Neuronal stem cell (in vitro differentiated cells): ENCODE data around the gene SLX9.
A peak's percentile ranks its signal among the peaks of the same experiment; 100 is the strongest.

Experiments used
- DNase-seq: peaks from one replicate; pipeline ENCODE4 v3.0.0-alpha.2; 2013; ENCODE audit warnings: low spot score
- H2AFZ ChIP-seq: one replicate; pipeline ENCODE4 v1.6.1; 2013; ENCODE audit warnings: mild to moderate bottlenecking, low read length, inconsistent platforms
- H2AK5ac ChIP-seq: 2 replicates; pipeline ENCODE4 v1.6.1; 2013; ENCODE audit warnings: low read depth, mild to moderate bottlenecking, inconsistent platforms, low read length, moderate library complexity, mixed read lengths
- H2BK120ac ChIP-seq: 2 replicates; pipeline ENCODE4 v1.6.1; 2013; ENCODE audit warnings: low read depth, mild to moderate bottlenecking, inconsistent platforms, low read length, moderate library complexity, mixed read lengths
- H2BK12ac ChIP-seq: one replicate; pipeline ENCODE4 v1.6.1; 2013; ENCODE audit warnings: low read length, inconsistent platforms
- H2BK15ac ChIP-seq: 2 replicates; pipeline ENCODE4 v1.6.1; 2013; ENCODE audit warnings: mild to moderate bottlenecking, low read length, inconsistent platforms, mixed read lengths
- H2BK5ac ChIP-seq: one replicate; pipeline ENCODE4 v1.6.1; 2013; ENCODE audit warnings: inconsistent platforms, mild to moderate bottlenecking, low read length, moderate library complexity
- H3K14ac ChIP-seq: one replicate; pipeline ENCODE4 v1.6.1; 2013; ENCODE audit warnings: low read length, inconsistent platforms
- H3K18ac ChIP-seq: 2 replicates; pipeline ENCODE4 v1.6.1; 2013; ENCODE audit warnings: low read length, inconsistent platforms
- H3K23ac ChIP-seq: 2 replicates; pipeline ENCODE4 v1.6.1; 2013; ENCODE audit warnings: low read depth, mild to moderate bottlenecking, mixed read lengths, low read length, inconsistent platforms; ENCODE audit not compliant: poor library complexity
- H3K27ac ChIP-seq: replicated peaks from 3 replicates; pipeline ENCODE4 v1.5.1; 2013; ENCODE audit warnings: low read length, inconsistent platforms
- H3K27me3 ChIP-seq, 3 experiments: 2 replicates each; pipeline ENCODE4 v1.6.1; 2013; ENCODE audit warnings: low read length in 3 of 3, mild to moderate bottlenecking in 2 of 3, inconsistent platforms in 1 of 3, low read depth in 1 of 3, mixed read lengths in 1 of 3, moderate library complexity in 1 of 3; ENCODE audit not compliant: control insufficient read depth in 3 of 3, insufficient read depth in 3 of 3
- H3K36me3 ChIP-seq, 2 donors: replicated peaks in 1 of 2; 2 replicates each; pipeline ENCODE4 v1.6.1; 2013; ENCODE audit warnings: low read length in 2 of 2; ENCODE audit not compliant: control insufficient read depth in 2 of 2, insufficient read depth in 2 of 2
- H3K4ac ChIP-seq: 2 replicates; pipeline ENCODE4 v1.6.1; 2013; ENCODE audit warnings: inconsistent platforms, mild to moderate bottlenecking, low read length, moderate library complexity
- H3K4me1 ChIP-seq, 2 donors: 1 replicate in 1 of 2; 2 replicates in 1 of 2; pipeline ENCODE4 v1.6.1; 2013; ENCODE audit warnings: low read length in 2 of 2, low read depth in 1 of 2; ENCODE audit not compliant: control insufficient read depth in 2 of 2, insufficient read depth in 1 of 2
- H3K4me2 ChIP-seq: one replicate; pipeline ENCODE4 v1.6.1; 2013; ENCODE audit warnings: mild to moderate bottlenecking, low read length, inconsistent platforms; ENCODE audit not compliant: insufficient read depth, poor library complexity, severe bottlenecking
- H3K4me3 ChIP-seq, 2 donors: 2 replicates each; pipeline ENCODE4 v1.5.1; 2013; ENCODE audit warnings: low read length in 2 of 2, mild to moderate bottlenecking in 2 of 2, inconsistent platforms in 1 of 2, moderate library complexity in 1 of 2
- H3K79me1 ChIP-seq: one replicate; pipeline ENCODE4 v1.6.1; 2013; ENCODE audit warnings: low read depth, mild to moderate bottlenecking, inconsistent platforms, low read length, moderate library complexity
- H3K9ac ChIP-seq: one replicate; pipeline ENCODE4 v1.6.1; 2013; ENCODE audit warnings: mild to moderate bottlenecking, low read depth, low read length, inconsistent platforms; ENCODE audit not compliant: poor library complexity
- H3K9me3 ChIP-seq, 2 donors: replicated peaks in 1 of 2; 2 replicates each; pipeline versions ENCODE3 to v1.6.1; 2013; ENCODE audit warnings: low read length in 2 of 2, mild to moderate bottlenecking in 2 of 2, inconsistent platforms in 1 of 2, low read depth in 1 of 2, mixed read lengths in 1 of 2, moderate library complexity in 1 of 2; ENCODE audit not compliant: control insufficient read depth in 2 of 2, insufficient read depth in 1 of 2
- H4K8ac ChIP-seq: one replicate; pipeline ENCODE4 v1.6.1; 2013; ENCODE audit warnings: low read depth, mild to moderate bottlenecking, inconsistent platforms, low read length, moderate library complexity
- H4K91ac ChIP-seq: one replicate; pipeline ENCODE4 v1.6.1; 2013; ENCODE audit warnings: low read length, low read depth, mild to moderate bottlenecking, inconsistent platforms; ENCODE audit not compliant: poor library complexity
- WGBS, 2 donors: extraction: QIAGEN DNeasy Blood & Tissue Kit; methylation state at CpG; one replicate each; pipeline ENCODE4 v1.1.7; 2013; ENCODE audit warnings: missing lambda C conversion rate in 2 of 2, mixed read lengths in 1 of 2; ENCODE audit not compliant: insufficient read length in 2 of 2, insufficient replicate concordance in 1 of 2; ENCODE audit errors: extremely low coverage in 2 of 2; 5-methylcytosine and 5-hydroxymethylcytosine counted together

The SLX9 gene

GRCh38 chr21:44919111-44919912 lies 20.5 kb upstream of the SLX9 start:
- Histone ChIP-seq H2BK15ac (no peak overlapping the region), H3K79me1 (no peaks in the 10 kb centered on the region), H4K8ac (no peak overlapping the region), H2BK5ac (no peak overlapping the region), H2BK12ac (no peak overlapping the region), H3K9ac (no peak overlapping the region), H2AFZ (peak overlapping the region; percentile 29), H3K18ac (peak overlapping the region; percentile 13), H3K27me3 (peaks cover 20 to 73% (median 61%) of the 10 kb centered on the region in 3 experiments), H3K4me2 (peak overlapping the region; percentile 23), H3K4me3 (no peak overlapping the region), H3K36me3 (no peaks in the 10 kb centered on the region), H4K91ac (no peak overlapping the region), H3K9me3 (peaks cover 3% of the 10 kb centered on the region in 2 donors), H3K14ac (peak overlapping the region; percentile 17), H3K27ac (no peak overlapping the region), H3K23ac (peak overlapping the region; percentile 35), H2BK120ac (no peak overlapping the region), H3K4me1 (peaks cover 0 to 1% of the 10 kb centered on the region in 2 donors), H3K4ac (no peak overlapping the region), H2AK5ac (peak overlapping the region; percentile 36)
- no CpG with 5 or more reads among the region's 26 CpGs for WGBS, 2 donors
- no peak for DNase-seq

GRCh38 chr21:44919913-44920693 lies 19.7 kb upstream of the SLX9 start:
- no peak overlapping the region for H2BK120ac ChIP-seq
- peak overlapping the region; percentile 99 for H3K14ac ChIP-seq
- no peak for DNase-seq
- peak overlapping the region in 1 of 2 donors; percentile 58 for H3K4me3 ChIP-seq
- peak overlapping the region; percentile 91 for H2BK5ac ChIP-seq
- H2BK15ac ChIP-seq, result peak overlapping the region; percentile 50
- H2BK12ac ChIP-seq, result peak overlapping the region; percentile 88
- H3K18ac ChIP-seq, result peak overlapping the region; percentile 86
- peak overlapping the region; percentile 74 for H3K9ac ChIP-seq
- no peak overlapping the region for H4K91ac ChIP-seq
- peak overlapping the region; percentile 78 for H3K23ac ChIP-seq
- H3K27me3 ChIP-seq, result peaks cover 23 to 80% (median 66%) of the 10 kb centered on the region in 3 experiments
- H2AFZ ChIP-seq, result peak overlapping the region; percentile 49
- no peak overlapping the region for H3K27ac ChIP-seq
- peaks cover 3 to 7% of the 10 kb centered on the region in 2 donors for H3K9me3 ChIP-seq
- no peaks in the 10 kb centered on the region for H3K79me1 ChIP-seq
- no peaks in the 10 kb centered on the region for H3K36me3 ChIP-seq
- peak overlapping the region; percentile 82 for H2AK5ac ChIP-seq
- no peak overlapping the region for H3K4ac ChIP-seq
- H4K8ac ChIP-seq, result no peak overlapping the region
- no peak overlapping the region for H3K4me2 ChIP-seq
- WGBS, 2 donors, result 100% methylated on average over 2 of the region's 28 CpGs; no CpG with 5 or more reads in 1 of the 2 donors
- H3K4me1 ChIP-seq, result peaks cover 0 to 1% of the 10 kb centered on the region in 2 donors

- H2AK5ac ChIP-seq, result peak within 1 kb of the TSS; percentile 82
- peaks cover 23 to 79% (median 61%) of the 10 kb centered on the region in 3 experiments for H3K27me3 ChIP-seq
- H2BK12ac ChIP-seq, result peak within 1 kb of the TSS; percentile 88
- H3K14ac ChIP-seq, result peak within 1 kb of the TSS; percentile 99
- H4K91ac ChIP-seq, result no peak within 1 kb of the TSS
- peak within 1 kb of the TSS in 1 of 2 donors; percentile 58 for H3K4me3 ChIP-seq
- H3K9ac ChIP-seq, result peak within 1 kb of the TSS; percentile 74
- no peaks in the 10 kb centered on the region for H3K79me1 ChIP-seq
- H4K8ac ChIP-seq, result no peak within 1 kb of the TSS
- peak within 1 kb of the TSS; percentile 49 for H2AFZ ChIP-seq
- no peak within 1 kb of the TSS for H3K27ac ChIP-seq
- no peak within 1 kb of the TSS for H3K4me2 ChIP-seq
- no CpG with 5 or more reads among the region's 29 CpGs for WGBS, 2 donors
- H2BK120ac ChIP-seq, result no peak within 1 kb of the TSS
- H3K4ac ChIP-seq, result no peak within 1 kb of the TSS
- peak within 1 kb of the TSS; percentile 50 for H2BK15ac ChIP-seq
- H3K4me1 ChIP-seq, result no peaks in the 10 kb centered on the region
- H3K9me3 ChIP-seq, result peaks cover 3 to 7% of the 10 kb centered on the region in 2 donors
- peak within 1 kb of the TSS; percentile 86 for H3K18ac ChIP-seq
- peak within 1 kb of the TSS; percentile 91 for H2BK5ac ChIP-seq
- H3K36me3 ChIP-seq, result no peaks in the 10 kb centered on the region
- no peak for DNase-seq
- peak within 1 kb of the TSS; percentile 78 for H3K23ac ChIP-seq
Observed at GRCh38 chr21:44920694-44921604, 18.9 kb upstream of the SLX9 start, which contains the start of gene ITGB2. TSS of gene ITGB2 (minus strand) at chr21:44920899. CDS start at chr21:44910782, 10,117 bp downstream.
